ENCODE data around the gene TSPAN4.

The TSPAN4 gene

DNA sequence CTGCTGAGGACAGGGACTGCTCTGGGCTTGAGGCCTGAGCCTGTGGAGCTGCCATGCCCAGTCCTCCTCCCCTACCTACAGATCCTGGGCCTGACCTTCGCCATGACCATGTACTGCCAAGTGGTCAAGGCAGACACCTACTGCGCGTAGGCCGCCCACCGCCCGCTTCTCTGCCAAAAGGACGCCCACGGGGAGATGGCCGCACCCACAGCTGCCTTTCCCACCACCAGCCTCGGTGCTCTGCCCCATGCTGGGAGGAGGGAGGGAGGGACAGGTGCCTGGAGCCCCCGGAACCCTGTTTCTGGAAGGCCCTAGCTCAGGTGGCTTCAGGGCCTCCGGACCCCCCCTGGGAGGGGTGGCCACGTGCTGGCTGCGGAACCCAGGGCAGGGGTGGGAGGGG lies 23.8 kb downstream of the TSPAN4 start:
- TF ChIP-seq CTCF (IDR thresholded peaks at IDR 0.05; ENCODE audit: borderline replicate concordance, extremely low read depth, low read length, poor library complexity, severe bottlenecking) (no peak), EZH2 (IDR thresholded peaks at IDR 0.05; ENCODE audit: borderline replicate concordance, low read depth, low read length, severe bottlenecking) (no peak)
- Histone ChIP-seq H3K9ac (ENCODE audit: low read depth, low read length) (no peak overlapping the region), H3K27me3 (ENCODE audit: insufficient read depth, low read length, poor library complexity) (no peaks in the 10 kb centered on the region), H4K20me1 (ENCODE audit: insufficient read depth, low read length) (peaks cover 19% of the 10 kb centered on the region), H3K9me3 (ENCODE audit: insufficient read depth, low read length, severe bottlenecking) (no peaks in the 10 kb centered on the region), H3K4me1 (ENCODE audit: insufficient read depth, low read length) (no peaks in the 10 kb centered on the region), H3K79me2 (ENCODE audit: insufficient read depth, low read length) (no peaks in the 10 kb centered on the region), H3K27ac (ENCODE audit: low read length) (no peak overlapping the region), H3K4me3 (ENCODE audit: low read depth in 1 of 2, low read length in 2 of 2) (no peak overlapping the region), H2AFZ (ENCODE audit: low read depth, low read length) (no peak overlapping the region), H3K36me3 (ENCODE audit: insufficient read depth, low read length) (peaks cover 30% of the 10 kb centered on the region), H3K4me2 (ENCODE audit: insufficient read depth, low read length) (no peak overlapping the region)
- no peak for DNase-seq
- no peak for ATAC-seq (ENCODE audit: insufficient read depth, low read depth)

DNA sequence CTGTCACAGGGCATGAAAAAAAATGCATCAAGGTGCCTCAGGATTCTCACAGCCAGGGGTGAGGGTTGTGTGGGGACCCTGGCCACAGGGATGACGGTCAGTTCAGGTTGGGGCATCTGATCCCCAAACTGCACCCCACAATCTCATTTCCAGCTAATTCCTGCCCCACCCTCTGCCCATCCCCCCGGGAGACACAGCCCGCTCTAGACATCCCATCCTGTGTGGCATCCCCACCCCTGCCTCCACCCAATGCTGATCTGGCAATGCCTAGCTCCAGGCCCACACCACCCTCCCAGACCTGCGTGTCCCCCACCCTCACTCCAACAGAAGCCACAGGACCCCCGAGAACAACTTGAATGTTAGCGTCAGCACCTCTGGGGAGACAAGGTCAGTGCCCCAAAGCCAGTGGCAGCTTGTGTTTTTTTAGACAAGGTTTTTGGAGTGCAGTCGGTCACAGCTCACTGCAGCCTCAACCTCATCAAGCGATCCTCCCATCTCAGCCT lies 25.3 kb downstream of the TSPAN4 start:
- TF ChIP-seq EZH2 (IDR thresholded peaks at IDR 0.05; ENCODE audit: borderline replicate concordance, low read depth, low read length, severe bottlenecking) = no peak
- no peak for TF ChIP-seq CTCF (IDR thresholded peaks at IDR 0.05; ENCODE audit: borderline replicate concordance, extremely low read depth, low read length, poor library complexity, severe bottlenecking)
- Histone ChIP-seq H3K27ac (ENCODE audit: low read length) (no peak overlapping the region), H3K4me1 (ENCODE audit: insufficient read depth, low read length) (no peaks in the 10 kb centered on the region), H3K27me3 (ENCODE audit: insufficient read depth, low read length, poor library complexity) (no peaks in the 10 kb centered on the region), H3K4me2 (ENCODE audit: insufficient read depth, low read length) (no peak overlapping the region), H2AFZ (ENCODE audit: low read depth, low read length) (no peak overlapping the region), H3K36me3 (ENCODE audit: insufficient read depth, low read length) (peaks cover 34% of the 10 kb centered on the region), H3K9me3 (ENCODE audit: insufficient read depth, low read length, severe bottlenecking) (no peaks in the 10 kb centered on the region), H4K20me1 (ENCODE audit: insufficient read depth, low read length) (peaks cover 14% of the 10 kb centered on the region), H3K79me2 (ENCODE audit: insufficient read depth, low read length) (no peaks in the 10 kb centered on the region), H3K9ac (ENCODE audit: low read depth, low read length) (no peak overlapping the region), H3K4me3 (ENCODE audit: low read depth in 1 of 2, low read length in 2 of 2) (no peak overlapping the region)
- ATAC-seq (ENCODE audit: insufficient read depth, low read depth) (no peak), DNase-seq (no peak)

GRCh38 chr11:868394-868793 lies 25.7 kb downstream of the TSPAN4 start:
- DNase-seq (no peak), ATAC-seq (ENCODE audit: insufficient read depth, low read depth) (no peak)
- no peak overlapping the region for H3K4me3 ChIP-seq (ENCODE audit: low read depth in 1 of 2, low read length in 2 of 2)
- TF ChIP-seq EZH2 (IDR thresholded peaks at IDR 0.05; ENCODE audit: borderline replicate concordance, low read depth, low read length, severe bottlenecking) (no peak), CTCF (IDR thresholded peaks at IDR 0.05; ENCODE audit: borderline replicate concordance, extremely low read depth, low read length, poor library complexity, severe bottlenecking) (no peak)
- peaks cover 34% of the 10 kb centered on the region for H3K36me3 ChIP-seq (ENCODE audit: insufficient read depth, low read length)
- H3K27ac ChIP-seq (ENCODE audit: low read length) = no peak overlapping the region
- H2AFZ ChIP-seq (ENCODE audit: low read depth, low read length) = no peak overlapping the region
- H3K4me1 ChIP-seq (ENCODE audit: insufficient read depth, low read length) = no peaks in the 10 kb centered on the region
- H3K9me3 ChIP-seq (ENCODE audit: insufficient read depth, low read length, severe bottlenecking) = no peaks in the 10 kb centered on the region
- H3K9ac ChIP-seq (ENCODE audit: low read depth, low read length) = no peak overlapping the region
- peaks cover 11% of the 10 kb centered on the region for H4K20me1 ChIP-seq (ENCODE audit: insufficient read depth, low read length)
- no peak overlapping the region for H3K4me2 ChIP-seq (ENCODE audit: insufficient read depth, low read length)
- H3K27me3 ChIP-seq (ENCODE audit: insufficient read depth, low read length, poor library complexity) = no peaks in the 10 kb centered on the region
- H3K79me2 ChIP-seq (ENCODE audit: insufficient read depth, low read length) = no peaks in the 10 kb centered on the region

DNA sequence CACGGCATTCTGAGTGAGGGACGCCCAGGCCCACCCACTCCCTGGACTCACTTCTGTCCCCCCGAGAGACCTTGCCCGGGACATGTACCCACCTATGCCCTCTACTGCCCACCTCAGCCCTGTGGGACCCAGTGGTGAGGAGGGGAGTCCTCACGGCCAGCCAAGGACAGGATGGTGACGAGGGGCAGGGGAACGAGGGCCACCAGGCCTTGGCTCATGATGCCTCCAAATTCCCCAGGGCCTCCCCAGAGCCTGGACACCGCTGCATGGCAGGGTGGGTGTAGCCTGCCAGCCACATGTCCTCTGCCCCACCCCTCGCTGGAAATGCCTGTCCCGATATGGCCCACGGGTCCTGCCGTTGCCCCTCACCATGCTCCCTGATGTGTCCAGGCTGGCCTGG lies 26.1 kb downstream of the TSPAN4 start:
- H3K4me3 ChIP-seq (ENCODE audit: low read depth in 1 of 2, low read length in 2 of 2) = no peak overlapping the region
- H2AFZ ChIP-seq (ENCODE audit: low read depth, low read length) = no peak overlapping the region
- H3K27ac ChIP-seq (ENCODE audit: low read length) = no peak overlapping the region
- no peak overlapping the region for H3K4me2 ChIP-seq (ENCODE audit: insufficient read depth, low read length)
- no peaks in the 10 kb centered on the region for H3K79me2 ChIP-seq (ENCODE audit: insufficient read depth, low read length)
- H3K9ac ChIP-seq (ENCODE audit: low read depth, low read length) = no peak overlapping the region
- no peak for ATAC-seq (ENCODE audit: insufficient read depth, low read depth)
- H3K27me3 ChIP-seq (ENCODE audit: insufficient read depth, low read length, poor library complexity) = no peaks in the 10 kb centered on the region
- H3K4me1 ChIP-seq (ENCODE audit: insufficient read depth, low read length) = no peaks in the 10 kb centered on the region
- H4K20me1 ChIP-seq (ENCODE audit: insufficient read depth, low read length) = peaks cover 9% of the 10 kb centered on the region
- no peaks in the 10 kb centered on the region for H3K9me3 ChIP-seq (ENCODE audit: insufficient read depth, low read length, severe bottlenecking)
- peaks cover 36% of the 10 kb centered on the region for H3K36me3 ChIP-seq (ENCODE audit: insufficient read depth, low read length)
- no peak for DNase-seq
- TF ChIP-seq CTCF (IDR thresholded peaks at IDR 0.05; ENCODE audit: borderline replicate concordance, extremely low read depth, low read length, poor library complexity, severe bottlenecking) (no peak), EZH2 (IDR thresholded peaks at IDR 0.05; ENCODE audit: borderline replicate concordance, low read depth, low read length, severe bottlenecking) (no peak)

Measured in DND-41 (cell line).